Fibroblast of villous mesenchyme (primary cell): ENCODE data around the gene KRTAP22-1. TPM values are rescaled to one million over a fixed set of nuclear protein-coding genes. Genes with fewer than 3 reads are reported as not detected.

Experiments
- DNase-seq: peaks from one replicate; pipeline ENCODE4 v3.0.0-alpha.2; 2010; ENCODE audit warnings: low read depth
- H3K4me3 ChIP-seq: 2 replicates; pipeline ENCODE4 v1.5.1; 2011; ENCODE audit warnings: low read depth, mild to moderate bottlenecking, low read length
- total RNA-seq: library from RNA; depleted of rRNA; stranded (reverse); fragments of >200 nt; gene quantifications from 2 replicates; pipeline ENCODE4 v1.2.3, GENCODE V29; 2012
- TF ChIP-seq, protein P1 (sequence below): IDR thresholded peaks from 2 replicates; pipeline ENCODE4 v1.5.1; 2012; ENCODE audit warnings: low read depth, mild to moderate bottlenecking, low read length; ENCODE audit not compliant: insufficient read depth

The KRTAP22-1 gene
- total RNA-seq, 1 donor, result not detected

DNA sequence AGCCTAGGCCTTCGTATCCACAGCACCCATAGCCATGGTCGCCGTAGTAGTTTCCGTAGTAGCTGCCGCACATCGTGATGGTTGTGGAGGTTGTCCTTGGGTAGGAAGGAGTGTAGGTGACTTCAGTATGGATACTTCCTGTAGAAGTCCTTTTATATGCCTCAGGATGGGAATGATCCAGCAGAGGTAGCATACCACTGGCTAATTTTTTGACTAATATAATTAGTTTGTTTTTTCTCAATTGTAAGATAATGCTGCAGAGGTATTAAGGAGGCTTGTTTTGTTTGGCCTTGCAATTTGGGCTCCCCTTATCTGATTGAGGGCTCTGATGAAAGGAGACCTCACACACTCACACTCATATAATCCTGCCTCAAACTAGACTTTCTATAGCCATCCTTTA, 2.1 kb upstream of the KRTAP22-1 start, which contains the start of gene KRTAP6-2:
TSS of gene KRTAP6-2 (minus strand) at position 101 of the 400 bp plus-strand sequence. CDS start at position 73, 28 bp downstream.
- DNase-seq, result no peak
- H3K4me3 ChIP-seq, result no peak within 1 kb of the TSS
- TF ChIP-seq, protein P1, sequence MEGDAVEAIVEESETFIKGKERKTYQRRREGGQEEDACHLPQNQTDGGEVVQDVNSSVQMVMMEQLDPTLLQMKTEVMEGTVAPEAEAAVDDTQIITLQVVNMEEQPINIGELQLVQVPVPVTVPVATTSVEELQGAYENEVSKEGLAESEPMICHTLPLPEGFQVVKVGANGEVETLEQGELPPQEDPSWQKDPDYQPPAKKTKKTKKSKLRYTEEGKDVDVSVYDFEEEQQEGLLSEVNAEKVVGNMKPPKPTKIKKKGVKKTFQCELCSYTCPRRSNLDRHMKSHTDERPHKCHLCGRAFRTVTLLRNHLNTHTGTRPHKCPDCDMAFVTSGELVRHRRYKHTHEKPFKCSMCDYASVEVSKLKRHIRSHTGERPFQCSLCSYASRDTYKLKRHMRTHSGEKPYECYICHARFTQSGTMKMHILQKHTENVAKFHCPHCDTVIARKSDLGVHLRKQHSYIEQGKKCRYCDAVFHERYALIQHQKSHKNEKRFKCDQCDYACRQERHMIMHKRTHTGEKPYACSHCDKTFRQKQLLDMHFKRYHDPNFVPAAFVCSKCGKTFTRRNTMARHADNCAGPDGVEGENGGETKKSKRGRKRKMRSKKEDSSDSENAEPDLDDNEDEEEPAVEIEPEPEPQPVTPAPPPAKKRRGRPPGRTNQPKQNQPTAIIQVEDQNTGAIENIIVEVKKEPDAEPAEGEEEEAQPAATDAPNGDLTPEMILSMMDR, result no peak

DNA sequence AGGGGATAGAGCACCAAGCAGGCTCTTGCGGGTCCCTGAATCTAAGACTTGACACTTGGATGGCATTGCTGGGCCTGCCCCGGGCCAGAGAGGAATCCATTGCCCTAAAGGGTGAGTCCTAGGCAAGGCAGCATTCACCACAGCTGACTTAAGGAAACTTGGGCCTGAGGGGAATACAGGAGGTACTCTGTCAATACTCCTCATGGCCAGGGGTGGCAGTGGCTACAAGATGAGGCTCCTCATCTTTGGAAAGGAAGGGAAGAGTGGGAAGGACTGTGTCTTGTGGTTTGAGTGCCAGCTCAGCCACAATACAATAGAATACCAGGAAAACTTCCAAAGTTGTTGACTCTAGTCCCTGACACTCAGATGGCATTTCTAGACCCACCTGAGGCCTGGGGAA, 5.1 kb downstream of the KRTAP22-1 start:
- no peak overlapping the region for H3K4me3 ChIP-seq
- TF ChIP-seq, protein P1, result no peak
- no peak for DNase-seq

DNA sequence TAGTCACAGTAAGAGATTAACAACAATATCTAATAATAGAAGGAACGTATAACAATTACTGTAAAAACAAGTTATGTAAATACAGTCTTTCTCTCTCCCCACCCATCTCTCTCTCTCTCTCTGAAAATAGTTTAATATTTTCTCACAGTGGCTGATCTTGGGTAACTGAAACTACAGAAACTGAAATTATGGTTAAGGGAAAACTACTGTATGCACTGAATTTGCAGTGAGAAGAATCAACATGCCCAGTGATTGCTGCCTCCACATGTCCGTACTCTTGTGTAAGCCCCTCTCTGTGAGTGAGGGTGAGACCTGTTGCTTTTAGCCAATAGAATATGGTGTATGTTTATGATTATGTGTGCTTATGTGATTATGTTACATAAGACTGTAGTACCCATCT, 11.2 kb downstream of the KRTAP22-1 start:
- TF ChIP-seq, protein P1, result no peak
- no peak overlapping the region for H3K4me3 ChIP-seq
- DNase-seq, result no peak

DNA sequence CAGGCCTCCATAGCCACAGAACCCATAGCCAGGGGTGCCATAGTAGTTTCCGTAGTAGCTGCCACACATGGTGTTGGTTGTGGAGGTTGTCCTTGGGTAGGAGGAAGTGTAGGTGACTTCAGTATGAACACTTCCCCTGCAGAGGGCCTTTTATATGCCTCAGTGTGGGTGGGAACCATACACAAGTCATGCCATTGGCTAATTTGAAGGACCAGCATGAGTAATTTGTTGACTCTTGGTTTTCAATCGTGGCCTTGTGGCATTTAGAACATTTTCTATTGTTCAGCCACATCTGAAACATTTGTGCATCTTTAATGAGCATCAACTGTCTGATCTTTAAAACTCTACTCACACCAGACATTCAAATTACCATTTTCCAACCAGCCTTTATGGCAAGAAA, 12.9 kb downstream of the KRTAP22-1 start, which contains the start of gene KRTAP6-1:
TSS of gene KRTAP6-1 (minus strand) at position 95 of the 400 bp plus-strand sequence. CDS start at position 69, 26 bp downstream.
- H3K4me3 ChIP-seq, result no peak within 1 kb of the TSS
- TF ChIP-seq, protein P1, result no peak
- no peak for DNase-seq

DNA sequence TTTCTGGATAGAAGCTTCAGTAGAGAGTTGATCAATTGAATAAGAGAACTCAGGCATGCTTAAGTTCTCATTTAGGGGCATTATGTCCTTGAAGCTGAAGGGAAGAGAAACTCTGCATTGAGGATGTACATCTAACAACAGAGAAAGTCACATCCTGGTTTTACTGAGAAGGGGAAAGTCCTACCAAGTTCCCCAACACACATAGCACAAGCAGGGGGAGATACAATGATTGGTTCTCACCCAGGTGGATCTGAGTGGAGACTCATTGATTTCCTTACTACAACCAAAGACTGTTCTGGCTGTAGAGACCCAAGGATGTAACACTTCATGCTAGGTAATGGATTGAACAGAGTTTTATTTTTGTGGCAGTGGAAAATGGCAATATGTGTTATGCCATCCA, 14.3 kb downstream of the KRTAP22-1 start:
- TF ChIP-seq, protein P1, result no peak
- no peak for DNase-seq
- no peak overlapping the region for H3K4me3 ChIP-seq

DNA sequence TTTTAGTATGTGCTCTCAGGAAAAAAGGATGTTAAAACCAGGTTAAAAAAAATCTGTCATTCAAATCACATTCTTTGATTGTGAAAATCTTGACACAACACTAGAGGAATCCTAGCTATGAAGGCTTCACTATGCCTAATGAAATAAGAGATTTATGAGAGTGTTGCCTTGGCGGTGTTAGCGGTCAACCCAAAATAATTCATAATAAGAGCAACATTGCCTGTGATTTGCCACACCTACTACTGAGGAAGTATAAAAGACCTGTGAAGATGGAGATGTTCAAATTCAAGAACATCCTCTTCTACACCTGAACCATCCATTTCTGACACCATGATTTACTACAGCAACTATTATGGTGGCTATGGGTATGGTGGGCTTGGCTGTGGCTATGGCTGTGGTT, 15.2 kb downstream of the KRTAP22-1 start, which contains the start of gene KRTAP20-1:
TSS of gene KRTAP20-1 (plus strand) at position 301 of the 400 bp plus-strand sequence. CDS start at position 331, 30 bp downstream.
- TF ChIP-seq, protein P1, result no peak
- H3K4me3 ChIP-seq, result no peak within 1 kb of the TSS
- DNase-seq, result no peak

DNA sequence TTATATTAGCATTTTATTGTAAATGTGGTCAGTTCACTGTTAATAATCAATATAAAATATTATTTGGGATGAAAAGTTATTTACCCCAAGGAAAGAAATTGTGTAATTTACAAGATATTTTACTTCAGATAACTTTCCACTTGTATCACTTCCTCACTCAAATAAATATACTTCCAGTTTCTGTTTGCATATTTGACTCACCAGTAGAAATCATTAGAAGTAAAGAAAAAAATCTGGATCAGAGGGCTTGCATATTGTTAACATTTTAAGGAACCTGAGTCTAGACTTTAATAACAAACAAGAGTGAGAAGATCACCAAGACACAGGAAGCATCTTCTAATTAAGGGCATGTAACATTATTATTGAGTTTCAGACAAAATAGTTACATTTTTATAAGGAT, 19.2 kb downstream of the KRTAP22-1 start:
- no peak for DNase-seq
- TF ChIP-seq, protein P1, result no peak
- H3K4me3 ChIP-seq, result no peak overlapping the region
